ENCODE results near the gene RAB11FIP4. TPM values are rescaled to one million over a fixed set of nuclear protein-coding genes. Genes with fewer than 3 reads are reported as not detected.

Gene RAB11FIP4
- total RNA-seq, 1 experiment from 2014 or later = 10.8 TPM

DNA sequence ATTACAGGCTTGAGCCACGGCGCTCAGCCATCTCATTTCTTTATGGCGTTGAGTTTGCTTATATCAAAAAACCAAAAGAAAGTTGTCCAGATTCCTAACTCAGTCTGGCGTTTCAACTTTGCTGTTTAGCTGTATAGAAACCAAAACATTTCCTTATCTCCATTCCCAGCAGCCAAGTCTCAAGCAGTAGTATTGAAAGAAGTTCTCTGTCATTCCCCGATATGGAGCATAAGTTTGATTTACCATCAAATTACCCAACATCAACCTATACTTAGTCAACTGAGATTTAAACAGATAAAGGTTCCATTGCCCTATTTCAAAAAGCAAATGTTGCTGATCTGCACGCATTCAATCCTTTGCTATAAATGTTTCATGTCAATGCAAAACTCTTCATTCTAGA is 27.5 kb upstream of the RAB11FIP4 start:
- no peaks in the 10 kb centered on the region for H3K4me1 ChIP-seq (ENCODE audit: control insufficient read depth, insufficient read depth, low read length)
- CTCF ChIA-PET = no interaction called here
- intact Hi-C loops (cut with micrococcal nuclease; ENCODE audit: unreplicated experiment) = no loop called here

DNA sequence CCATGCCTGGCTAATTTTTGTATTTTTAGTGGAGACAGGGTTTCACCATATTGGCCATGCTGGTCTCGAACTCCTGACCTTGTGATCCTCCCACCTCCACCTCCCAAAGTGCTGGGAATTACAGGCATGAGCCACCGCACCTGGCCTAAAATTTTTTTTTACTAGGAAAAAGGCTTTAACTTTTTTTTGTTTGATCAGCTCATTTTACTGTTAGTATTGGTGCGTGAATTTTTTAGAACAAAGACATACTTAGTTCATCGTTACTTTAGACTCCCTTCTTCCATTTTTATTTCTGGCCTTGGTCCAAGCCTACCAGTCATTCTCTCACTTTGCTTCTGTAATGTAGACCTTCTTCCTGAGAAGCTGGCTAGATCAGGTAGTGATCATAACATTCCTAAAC is 25.4 kb upstream of the RAB11FIP4 start:
- no peak overlapping the region for H3K27ac ChIP-seq (ENCODE audit: low read length)
- CTCF ChIA-PET = no interaction called here
- no peaks in the 10 kb centered on the region for H3K4me1 ChIP-seq (ENCODE audit: control insufficient read depth, insufficient read depth, low read length)
- in situ Hi-C loops (cut with HindIII; ENCODE audit: low pct_unique_long_range_greater_than_20kb, low sequenced_read_pairs) = no loop called here
- intact Hi-C loops (cut with micrococcal nuclease; ENCODE audit: unreplicated experiment) = no loop called here
- ATAC-seq (no peak), DNase-seq (ENCODE audit: low read depth, low spot score) (no peak)
- POLR2A ChIA-PET = no interaction called here
- BruUV-seq (replicated peaks) = no TSS peak
- H3K27me3 ChIP-seq (ENCODE audit: control insufficient read depth, insufficient read depth, low read length) = no peaks in the 10 kb centered on the region
- peaks cover 16% of the 10 kb centered on the region; the same call in 1 of the 2 replicates for H3K36me3 ChIP-seq (ENCODE audit: control insufficient read depth, insufficient read depth, low read length)
- H3K4me3 ChIP-seq (ENCODE audit: low read depth in 2 of 2, low read length in 2 of 2) = no peak overlapping the region
- no peaks in the 10 kb centered on the region for H3K9me3 ChIP-seq (ENCODE audit: control insufficient read depth, insufficient read depth, low read depth, low read length)
- TF ChIP-seq SIN3A (IDR thresholded peaks at IDR 0.05; ENCODE audit: borderline replicate concordance, insufficient read depth, low read depth, low read length) (no peak), CTCF (IDR thresholded peaks at IDR 0.05) (no peak), POLR2AphosphoS5 (IDR thresholded peaks at IDR 0.05; ENCODE audit: low read depth, low read length) (no peak), REST (IDR thresholded peaks at IDR 0.05; ENCODE audit: insufficient read depth in 1 of 2, low read depth in 2 of 2, low read length in 1 of 2) (no peak), TCF7L2 (IDR thresholded peaks at IDR 0.05; ENCODE audit: low read depth, low read length) (no peak)

More for the DNA sequence above, 27.5 kb upstream of the RAB11FIP4 start:
- POLR2A ChIA-PET = no interaction called here
- in situ Hi-C loops (cut with HindIII; ENCODE audit: low pct_unique_long_range_greater_than_20kb, low sequenced_read_pairs) = no loop called here
- peaks cover 20% of the 10 kb centered on the region; the same call in 1 of the 2 replicates for H3K36me3 ChIP-seq (ENCODE audit: control insufficient read depth, insufficient read depth, low read length)
- no peak overlapping the region for H3K4me3 ChIP-seq (ENCODE audit: low read depth in 2 of 2, low read length in 2 of 2)
- no TSS peak for BruUV-seq (replicated peaks)
- ATAC-seq (no peak), DNase-seq (ENCODE audit: low read depth, low spot score) (no peak)
- no peak for TF ChIP-seq POLR2AphosphoS5 (IDR thresholded peaks at IDR 0.05; ENCODE audit: low read depth, low read length)
- TF ChIP-seq REST (IDR thresholded peaks at IDR 0.05; ENCODE audit: insufficient read depth in 1 of 2, low read depth in 2 of 2, low read length in 1 of 2) = no peak
- TF ChIP-seq TCF7L2 (IDR thresholded peaks at IDR 0.05; ENCODE audit: low read depth, low read length) = no peak
- TF ChIP-seq CTCF (IDR thresholded peaks at IDR 0.05) = no peak
- TF ChIP-seq SIN3A (IDR thresholded peaks at IDR 0.05; ENCODE audit: borderline replicate concordance, insufficient read depth, low read depth, low read length) = no peak
- H3K9me3 ChIP-seq (ENCODE audit: control insufficient read depth, insufficient read depth, low read depth, low read length) = no peaks in the 10 kb centered on the region
- no peak overlapping the region for H3K27ac ChIP-seq (ENCODE audit: low read length)
- H3K27me3 ChIP-seq (ENCODE audit: control insufficient read depth, insufficient read depth, low read length) = no peaks in the 10 kb centered on the region
